Gastrocnemius medialis (tissue), 4 donors: Measurements from ENCODE around the gene LAMA2. TPM values are rescaled to one million over a fixed set of nuclear protein-coding genes. Genes with fewer than 3 reads are reported as not detected.
A peak's percentile ranks its signal among the peaks of the same experiment; 100 is the strongest.

ENCODE experiments used
- ATAC-seq, 2 donors: fragments of 150-250 bp; one replicate each; pipeline ENCODE4 v1.9.1; 2016
- DNase-seq, 2 donors: peaks; one replicate each; pipeline ENCODE4 v3.0.0-alpha.2; 2019
- H3K27ac ChIP-seq, 4 donors: fragments of 200-600 bp; sonication (generic); 1 replicate in 1 of 4; 2 replicates in 3 of 4; pipeline ENCODE4 v1.5.1; 2016 to 2018; ENCODE audit warnings: mild to moderate bottlenecking in 2 of 4, moderate library complexity in 1 of 4
- H3K27me3 ChIP-seq, 3 donors: fragments of 200-600 bp; sonication (generic) in 2 of 3; 1 replicate in 1 of 3; 2 replicates in 2 of 3; pipeline versions ENCODE4 v1.5.1 to v1.6.0; 2016 to 2019; ENCODE audit warnings: mild to moderate bottlenecking in 1 of 3, moderate library complexity in 1 of 3
- H3K36me3 ChIP-seq, 2 donors: fragments of 200-600 bp; sonication (generic) in 1 of 2; one replicate each; pipeline ENCODE4 v1.5.1; 2017 to 2018
- H3K4me1 ChIP-seq, 2 donors: fragments of 200-600 bp; sonication (generic) in 1 of 2; one replicate each; pipeline ENCODE4 v1.5.1; 2016 to 2017; ENCODE audit warnings: mild to moderate bottlenecking in 2 of 2
- H3K4me3 ChIP-seq, 4 donors: fragments of 200-600 bp; sonication (generic) in 3 of 4; 1 replicate in 1 of 4; 2 replicates in 3 of 4; pipeline ENCODE4 v1.5.1; 2016 to 2019; ENCODE audit warnings: mild to moderate bottlenecking in 2 of 4
- H3K9me3 ChIP-seq, 3 donors: fragments of 200-600 bp; sonication (generic) in 2 of 3; 1 replicate in 1 of 3; 2 replicates in 2 of 3; pipeline ENCODE4 v1.5.1; 2016 to 2019
- POLR2A ChIP-seq, 2 donors: fragments of 450-650 bp; IDR thresholded peaks; one replicate each; pipeline ENCODE4 v1.6.1; 2017; ENCODE audit warnings: antibody characterized with exemption in 2 of 2, mild to moderate bottlenecking in 2 of 2, moderate library complexity in 2 of 2
- in situ Hi-C, 4 donors: fragments of 200-750 bp; cut with MboI; loops; one replicate each; pipeline versions ENCODE4 v1.15.0 to v1.8.0; 2017; ENCODE audit warnings: low sequenced_read_pairs in 4 of 4
- intact Hi-C: fragments of 100-400 bp; cut with DNase I; formaldehyde crosslinking; loops from one replicate; pipeline ENCODE4 v1.15.1; 2023; ENCODE audit warnings: low total_unique reads
- total RNA-seq, 4 donors: library from RNA; depleted of rRNA; stranded (reverse); fragments of >200 nt; gene quantifications; one replicate each; pipeline versions ENCODE4 v1.1.0 to v1.2.3, GENCODE V29; 2016
- TF ChIP-seq, protein P1 (sequence below), 5 experiments: fragments of 450-650 bp in 3 of 5; fragments of 200-600 bp in 2 of 5; sonication (generic) in 2 of 5; IDR thresholded peaks in 4 of 5; conservative IDR thresholded peaks in 1 of 5; 1 replicate in 4 of 5; 2 replicates in 1 of 5; pipeline ENCODE4 v1.5.1; 2016 to 2019; ENCODE audit warnings: antibody characterized with exemption in 5 of 5, mild to moderate bottlenecking in 3 of 5, moderate library complexity in 3 of 5

Gene LAMA2
- total RNA-seq, 4 donors from 2014 or later, result 52.9 to 113 (median 71.3) TPM

DNA sequence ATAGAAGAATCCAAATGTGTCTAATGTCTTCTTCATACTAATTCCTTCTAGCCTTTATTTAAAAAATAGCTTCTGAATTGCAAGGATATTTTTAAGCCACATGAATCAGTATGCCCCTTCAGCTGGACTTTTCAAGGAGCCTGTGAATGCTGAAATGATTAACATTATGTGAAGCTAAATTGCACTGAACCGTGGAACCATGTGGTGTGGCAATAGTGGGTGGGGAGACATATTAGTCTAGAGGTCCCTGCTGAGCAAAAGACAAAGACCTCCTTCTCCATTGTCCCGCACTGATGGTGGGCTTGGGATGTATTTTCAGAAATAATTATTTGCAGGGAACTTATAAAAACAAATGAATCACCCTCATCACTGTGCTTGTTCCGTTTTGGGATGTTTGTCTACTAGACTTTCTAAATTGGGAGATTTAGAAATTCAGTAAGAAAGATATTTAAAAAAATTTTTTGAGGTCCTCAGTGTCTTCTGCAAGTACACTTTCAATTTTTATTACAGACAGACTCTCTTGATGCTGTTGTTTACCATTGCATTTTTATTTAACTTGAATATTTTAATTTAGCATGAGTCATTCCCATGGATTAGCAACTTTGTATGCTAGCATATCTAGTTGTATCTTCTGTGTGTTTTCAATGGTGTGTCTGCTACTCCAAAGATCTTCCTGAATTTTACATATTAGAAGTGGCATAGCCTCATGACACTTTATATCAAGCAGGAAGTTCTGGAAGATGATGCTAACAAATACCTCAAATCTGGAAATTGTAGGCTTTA, 238.1 kb downstream of the LAMA2 start:
- TF ChIP-seq, protein P1, sequence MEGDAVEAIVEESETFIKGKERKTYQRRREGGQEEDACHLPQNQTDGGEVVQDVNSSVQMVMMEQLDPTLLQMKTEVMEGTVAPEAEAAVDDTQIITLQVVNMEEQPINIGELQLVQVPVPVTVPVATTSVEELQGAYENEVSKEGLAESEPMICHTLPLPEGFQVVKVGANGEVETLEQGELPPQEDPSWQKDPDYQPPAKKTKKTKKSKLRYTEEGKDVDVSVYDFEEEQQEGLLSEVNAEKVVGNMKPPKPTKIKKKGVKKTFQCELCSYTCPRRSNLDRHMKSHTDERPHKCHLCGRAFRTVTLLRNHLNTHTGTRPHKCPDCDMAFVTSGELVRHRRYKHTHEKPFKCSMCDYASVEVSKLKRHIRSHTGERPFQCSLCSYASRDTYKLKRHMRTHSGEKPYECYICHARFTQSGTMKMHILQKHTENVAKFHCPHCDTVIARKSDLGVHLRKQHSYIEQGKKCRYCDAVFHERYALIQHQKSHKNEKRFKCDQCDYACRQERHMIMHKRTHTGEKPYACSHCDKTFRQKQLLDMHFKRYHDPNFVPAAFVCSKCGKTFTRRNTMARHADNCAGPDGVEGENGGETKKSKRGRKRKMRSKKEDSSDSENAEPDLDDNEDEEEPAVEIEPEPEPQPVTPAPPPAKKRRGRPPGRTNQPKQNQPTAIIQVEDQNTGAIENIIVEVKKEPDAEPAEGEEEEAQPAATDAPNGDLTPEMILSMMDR (IDR thresholded peaks at IDR 0.05 in 4 of 5, conservative IDR thresholded peaks at IDR 0.05 in 1 of 5), result no peak
- TF ChIP-seq POLR2A (IDR thresholded peaks at IDR 0.05), result peak in 1 of 2 donors; percentile 12
- H3K4me1 ChIP-seq, result peaks cover 14 to 22% of the 10 kb centered on the region in 2 donors
- H3K36me3 ChIP-seq, result no peaks in the 10 kb centered on the region
- ATAC-seq, result peak; percentile 45 to 55
- peak; percentile 32 to 44 for DNase-seq
- no peak overlapping the region for H3K4me3 ChIP-seq
- no peaks in the 10 kb centered on the region for H3K9me3 ChIP-seq
- intact Hi-C loops, result no loop called here
- in situ Hi-C loops, result no loop called here
- peak overlapping the region; percentile 32 to 46 (median 41) for H3K27ac ChIP-seq
- no peaks in the 10 kb centered on the region for H3K27me3 ChIP-seq

DNA sequence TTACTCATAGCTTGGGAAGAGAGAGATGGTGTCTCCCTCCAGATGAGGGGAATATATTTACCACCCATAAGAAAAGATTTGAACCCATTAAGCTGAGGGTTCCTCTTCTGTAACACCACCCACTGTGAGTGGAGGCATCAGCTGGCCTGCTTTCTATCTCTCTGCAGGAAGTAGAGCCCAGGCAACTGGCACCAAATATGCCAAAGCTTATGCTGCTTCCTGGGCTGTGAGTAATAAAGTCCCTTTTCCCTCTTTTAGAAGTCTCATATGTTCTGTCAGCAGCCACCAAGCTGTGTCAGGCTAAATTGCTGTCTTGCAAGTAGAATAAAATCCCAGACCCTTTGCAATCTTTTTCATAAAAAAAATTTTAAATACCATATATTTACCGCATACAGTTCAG, 241.4 kb downstream of the LAMA2 start:
- Histone ChIP-seq H3K27me3 (no peaks in the 10 kb centered on the region), H3K36me3 (no peaks in the 10 kb centered on the region), H3K27ac (peak overlapping the region; percentile 46 to 65 (median 58)), H3K4me3 (no peak overlapping the region), H3K4me1 (peaks cover 5 to 6% of the 10 kb centered on the region in 2 donors), H3K9me3 (no peaks in the 10 kb centered on the region)
- intact Hi-C loops (no loop called here), in situ Hi-C loops (no loop called here)
- DNase-seq, result no peak
- TF ChIP-seq, protein P1 (IDR thresholded peaks at IDR 0.05 in 4 of 5, conservative IDR thresholded peaks at IDR 0.05 in 1 of 5), result no peak
- TF ChIP-seq POLR2A (IDR thresholded peaks at IDR 0.05), result no peak
- ATAC-seq, result peak in 1 of 2 donors; percentile 19

DNA sequence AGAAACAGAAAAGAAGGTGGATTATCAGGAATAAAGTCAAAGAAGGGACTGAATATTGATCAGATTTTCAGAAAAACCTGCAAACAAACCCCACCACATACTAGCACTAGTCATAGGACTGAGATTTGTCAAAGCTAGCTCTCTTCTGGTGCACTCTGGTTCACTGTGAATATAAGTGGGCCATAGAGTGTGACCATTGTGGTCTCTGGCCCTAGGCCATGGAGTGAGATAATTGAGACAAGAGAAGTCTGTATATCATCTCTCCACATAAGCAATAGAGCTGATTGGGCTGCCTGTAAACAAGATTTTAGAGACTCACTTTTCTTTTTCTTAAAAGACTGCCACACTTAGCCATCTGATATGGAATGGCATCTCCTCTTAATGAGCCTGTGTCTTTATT, 247.2 kb downstream of the LAMA2 start:
- no peak for ATAC-seq
- Histone ChIP-seq H3K9me3 (no peaks in the 10 kb centered on the region), H3K27ac (peak overlapping the region; percentile 63 to 85 (median 72)), H3K36me3 (no peaks in the 10 kb centered on the region), H3K4me3 (no peak overlapping the region), H3K27me3 (no peaks in the 10 kb centered on the region), H3K4me1 (peaks cover 21 to 34% of the 10 kb centered on the region in 2 donors)
- in situ Hi-C loops (no loop called here), intact Hi-C loops (loop anchor here (5.0 kb wide), 1 partner anchor 122 kb away; no protein-coding TSS in a partner anchor)
- no peak for DNase-seq
- no peak for TF ChIP-seq POLR2A (IDR thresholded peaks at IDR 0.05)
- TF ChIP-seq, protein P1 (IDR thresholded peaks at IDR 0.05 in 4 of 5, conservative IDR thresholded peaks at IDR 0.05 in 1 of 5), result no peak

DNA sequence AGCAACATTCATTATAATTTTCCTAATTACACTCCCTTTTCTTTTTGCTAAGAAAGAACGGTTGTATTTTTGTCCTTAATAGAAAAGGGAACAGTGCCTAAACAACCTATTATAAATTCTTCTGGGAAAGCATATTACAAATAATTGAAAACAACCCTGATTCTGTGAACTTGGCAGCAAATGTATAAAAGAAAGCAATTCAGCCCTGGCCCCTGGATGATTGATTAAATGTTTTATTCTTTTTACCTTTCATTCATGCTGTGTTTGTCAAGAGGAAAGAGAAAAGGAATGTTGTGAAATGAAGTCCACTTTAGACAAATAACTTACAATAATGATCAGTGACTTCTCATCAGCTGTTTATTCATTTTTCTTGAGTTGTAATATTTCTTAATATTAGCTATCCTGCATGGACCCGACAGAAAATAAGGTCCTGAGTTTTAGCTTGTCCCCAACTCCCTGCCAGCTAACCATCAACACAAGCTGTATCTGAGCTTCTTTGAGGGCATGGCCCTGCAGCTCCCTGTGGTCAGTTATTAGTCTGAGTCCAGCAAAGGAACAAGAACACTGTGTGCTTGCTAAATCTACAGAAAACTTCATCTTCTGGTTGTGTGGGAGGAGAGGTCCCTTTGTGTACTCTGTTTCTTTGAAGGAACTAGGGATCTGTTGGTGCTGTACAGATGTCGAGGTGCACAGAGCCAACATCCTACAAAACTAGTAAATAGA, 248.2 kb downstream of the LAMA2 start:
- no peaks in the 10 kb centered on the region for H3K9me3 ChIP-seq
- peaks cover 26 to 37% of the 10 kb centered on the region in 2 donors for H3K4me1 ChIP-seq
- H3K4me3 ChIP-seq, result no peak overlapping the region
- DNase-seq, result peak; percentile 60 to 79
- H3K27me3 ChIP-seq, result no peaks in the 10 kb centered on the region
- no peaks in the 10 kb centered on the region for H3K36me3 ChIP-seq
- ATAC-seq, result peak; percentile 63 to 71
- TF ChIP-seq, protein P1 (IDR thresholded peaks at IDR 0.05 in 4 of 5, conservative IDR thresholded peaks at IDR 0.05 in 1 of 5), result no peak
- peak; percentile 14 to 38 for TF ChIP-seq POLR2A (IDR thresholded peaks at IDR 0.05)
- in situ Hi-C loops, result no loop called here
- peak overlapping the region; percentile 67 to 85 (median 72) for H3K27ac ChIP-seq
- intact Hi-C loops, result loop anchor here (5.0 kb wide), 1 partner anchor 121 kb away; no protein-coding TSS in a partner anchor
